Activated T-helper 1 cell treated with Interleukin-2 at 50 U/mL for 16 hours (primary cell): ENCODE data around the gene FAM20A.

Experiments
- DNase-seq: peaks from one replicate; pipeline ENCODE4 v3.0.0-alpha.2; 2020; ENCODE audit warnings: low read depth

FAM20A gene

GRCh38 chr17:68600931-68601564 lies at the start of gene FAM20A:
FAM20A (minus strand) TSS chr17:68601367; CDS start chr17:68600666, 701 bp downstream.
- DNase-seq = no peak

- no peak for DNase-seq
Measured at GRCh38 chr17:68649324-68649723, 48.2 kb upstream of the FAM20A start.

DNA sequence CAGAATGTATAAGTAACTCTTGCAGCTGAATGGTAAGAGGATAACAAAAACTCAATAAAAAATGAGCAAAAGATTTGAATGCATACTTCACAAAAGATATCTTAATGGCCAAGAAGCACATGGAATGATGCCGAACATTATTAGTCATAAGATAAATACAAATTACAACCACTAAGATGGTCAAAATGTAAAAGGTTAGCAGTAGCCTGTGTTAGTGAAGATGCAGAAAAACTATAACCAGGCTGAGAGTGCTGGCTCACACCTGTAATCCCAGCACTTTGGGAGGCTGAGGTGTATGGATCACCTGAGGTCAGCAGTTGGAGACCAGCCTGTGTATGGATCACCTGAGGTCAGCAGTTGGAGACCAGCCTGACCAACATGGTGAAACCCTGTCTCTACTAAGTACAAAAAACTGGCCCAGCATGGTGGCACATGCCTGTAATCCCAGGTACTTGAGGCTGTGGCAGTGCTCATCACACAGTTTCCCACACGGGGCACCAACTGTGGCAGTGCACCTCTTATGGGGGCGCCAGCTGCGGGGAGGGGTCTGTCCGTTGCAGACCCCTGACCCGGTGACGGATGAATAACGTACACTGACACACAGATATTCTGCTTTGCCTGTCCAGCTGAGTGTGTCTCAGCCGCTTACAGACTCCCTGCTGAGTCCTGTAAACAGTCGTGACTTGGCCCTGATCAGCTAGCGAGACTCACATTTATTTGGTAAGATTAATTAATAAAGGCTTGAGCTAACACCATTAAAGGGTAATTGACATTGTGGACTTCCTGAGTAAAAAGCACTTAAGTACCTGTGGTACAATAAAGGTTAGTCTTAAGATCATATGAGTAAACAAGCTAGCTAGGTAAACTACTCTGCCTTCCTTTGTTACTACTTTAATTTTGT lies 45.7 kb upstream of the FAM20A start:
- DNase-seq = no peak

GRCh38 chr17:68642118-68642412 lies 40.9 kb upstream of the FAM20A start:
- DNase-seq = no peak

- DNase-seq = no peak
Measured at GRCh38 chr17:68641276-68642117, 40.3 kb upstream of the FAM20A start.

- no peak for DNase-seq
Measured at GRCh38 chr17:68640242-68640989, 39.2 kb upstream of the FAM20A start.

DNA sequence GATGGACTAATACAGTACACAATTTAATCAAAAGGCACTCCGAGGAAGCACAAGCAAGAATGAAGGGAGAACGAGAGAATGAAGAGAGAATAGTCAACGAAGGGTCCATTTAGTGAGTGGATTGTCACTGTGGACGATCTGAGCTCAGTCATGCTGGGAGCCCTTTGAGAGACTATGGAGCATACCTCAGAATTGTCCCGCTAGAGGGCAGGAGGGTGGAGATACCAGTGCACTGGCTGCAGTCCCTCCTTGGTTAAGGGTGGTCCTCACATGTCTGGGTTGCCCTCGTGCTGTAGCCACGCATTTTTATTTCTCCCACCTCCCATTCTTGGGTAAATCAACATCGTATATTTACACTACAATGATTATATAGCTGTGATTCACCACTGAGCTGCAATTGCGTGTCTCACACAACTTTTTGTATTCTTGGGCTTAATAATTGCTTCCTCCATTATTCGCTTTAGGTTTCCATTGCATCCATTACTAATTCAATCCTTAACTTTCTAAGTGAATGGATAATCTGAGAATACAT lies 33.2 kb upstream of the FAM20A start:
- DNase-seq = no peak

DNA sequence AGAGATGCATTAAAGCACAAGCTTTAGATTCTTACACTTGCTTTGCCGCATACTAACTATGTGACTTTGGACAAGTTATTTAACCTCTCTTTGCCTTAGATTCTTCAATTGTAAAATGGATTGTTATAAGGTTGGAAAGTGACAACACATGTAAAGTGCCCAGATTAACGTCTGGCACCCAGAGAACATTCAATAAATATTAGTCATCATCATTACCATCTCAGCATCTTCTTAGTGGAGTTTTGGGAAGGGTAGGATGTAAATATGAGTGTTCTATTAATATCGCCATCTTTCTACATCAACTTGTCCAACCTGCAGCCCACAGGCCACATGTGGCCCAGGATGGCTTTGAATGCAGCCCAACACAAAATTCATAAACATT lies 27.4 kb upstream of the FAM20A start:
- DNase-seq = no peak

DNA sequence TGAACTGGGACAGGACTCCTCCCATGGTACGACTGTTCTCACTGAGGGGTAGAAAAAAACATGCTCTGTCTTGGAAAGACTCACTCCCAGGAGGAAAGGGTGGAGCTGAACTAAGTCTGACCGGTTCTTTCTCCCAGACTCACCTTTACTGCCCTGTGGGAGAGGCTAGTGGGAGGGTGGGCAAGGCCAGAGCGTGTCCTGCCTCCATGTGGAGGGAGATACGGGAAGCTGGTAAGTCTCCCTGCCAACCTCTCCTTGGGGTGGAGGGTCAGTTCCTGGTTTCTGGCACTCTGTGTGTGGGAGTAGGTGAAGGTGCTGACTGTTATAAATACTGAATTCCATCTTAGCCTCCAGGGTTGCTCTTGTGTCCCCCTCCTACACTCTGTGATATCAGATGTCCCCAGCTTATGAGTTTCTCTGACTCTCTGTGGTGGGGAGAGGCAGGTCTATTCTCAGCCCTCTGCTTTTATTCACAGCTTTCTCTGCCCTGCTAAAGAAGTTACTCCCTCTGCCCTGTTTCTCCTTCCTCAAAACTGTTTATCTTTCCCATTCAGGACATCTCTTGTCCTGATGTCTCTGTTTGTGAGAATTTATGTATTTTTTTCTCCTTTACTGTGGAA lies 26.9 kb upstream of the FAM20A start:
- no peak for DNase-seq

GRCh38 chr17:68624381-68624780 lies 23.2 kb upstream of the FAM20A start:
- DNase-seq = no peak

DNA sequence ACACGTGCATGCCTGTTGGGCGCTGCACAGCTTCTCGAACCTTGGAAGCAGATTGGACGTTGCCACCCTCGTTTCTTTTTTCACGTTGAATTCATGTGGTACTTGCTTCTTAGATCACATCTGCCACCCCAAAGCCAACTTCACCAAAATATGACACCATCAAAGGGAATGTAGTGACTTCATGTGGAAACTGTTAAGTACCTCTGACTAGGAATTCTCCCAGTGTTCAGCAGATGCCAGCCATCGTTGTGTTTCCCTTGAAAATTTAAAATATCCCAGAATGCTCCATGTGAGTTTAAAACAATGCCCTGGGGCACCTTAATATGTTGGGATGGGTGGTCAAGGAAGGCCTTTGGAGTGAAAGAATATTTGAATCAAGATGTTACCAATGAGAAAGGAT lies 22.6 kb upstream of the FAM20A start:
- DNase-seq = no peak

GRCh38 chr17:68622423-68622822 lies 21.3 kb upstream of the FAM20A start:
- no peak for DNase-seq

DNA sequence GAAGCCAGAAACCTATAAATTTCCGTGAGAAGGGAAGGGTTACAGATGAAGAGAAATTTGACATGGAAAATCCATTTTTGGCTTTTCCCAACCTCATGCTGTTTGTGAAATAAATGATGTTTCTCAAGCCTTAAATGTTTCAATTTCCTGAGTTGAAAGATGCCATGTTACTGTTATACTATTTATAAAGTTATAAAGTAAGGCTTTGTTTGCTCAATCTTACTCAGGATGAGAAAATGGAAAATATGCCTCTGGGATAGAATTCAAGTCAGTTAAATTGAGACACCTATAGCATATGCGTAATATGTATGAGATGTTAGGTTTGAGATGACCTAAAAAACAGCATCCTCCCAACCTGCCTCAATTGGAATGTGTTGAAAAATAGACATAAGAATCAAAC lies 19.9 kb upstream of the FAM20A start:
- no peak for DNase-seq

- no peak for DNase-seq
Measured at GRCh38 chr17:68616334-68616733, 15.2 kb upstream of the FAM20A start.

GRCh38 chr17:68614718-68615117 lies 13.6 kb upstream of the FAM20A start:
- DNase-seq = no peak

GRCh38 chr17:68613739-68614298 lies 12.7 kb upstream of the FAM20A start:
- no peak for DNase-seq

DNA sequence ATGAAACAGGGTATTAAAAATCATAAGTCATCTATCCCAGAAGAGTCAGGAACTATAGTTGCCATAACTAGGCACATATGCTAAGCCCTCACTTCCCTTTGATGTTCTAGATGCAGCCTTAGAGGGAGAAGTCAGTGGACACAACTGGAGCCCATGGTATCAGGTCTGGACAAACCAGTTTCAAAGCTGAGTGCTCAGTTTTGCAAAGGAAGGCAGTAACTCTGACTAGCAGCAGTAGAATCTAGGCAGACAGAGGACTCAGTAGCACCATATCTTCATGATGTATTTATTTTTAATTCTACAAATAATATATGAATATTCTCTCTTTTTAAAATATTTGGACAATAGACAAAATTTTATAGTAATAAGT lies 11.7 kb upstream of the FAM20A start:
- no peak for DNase-seq

DNA sequence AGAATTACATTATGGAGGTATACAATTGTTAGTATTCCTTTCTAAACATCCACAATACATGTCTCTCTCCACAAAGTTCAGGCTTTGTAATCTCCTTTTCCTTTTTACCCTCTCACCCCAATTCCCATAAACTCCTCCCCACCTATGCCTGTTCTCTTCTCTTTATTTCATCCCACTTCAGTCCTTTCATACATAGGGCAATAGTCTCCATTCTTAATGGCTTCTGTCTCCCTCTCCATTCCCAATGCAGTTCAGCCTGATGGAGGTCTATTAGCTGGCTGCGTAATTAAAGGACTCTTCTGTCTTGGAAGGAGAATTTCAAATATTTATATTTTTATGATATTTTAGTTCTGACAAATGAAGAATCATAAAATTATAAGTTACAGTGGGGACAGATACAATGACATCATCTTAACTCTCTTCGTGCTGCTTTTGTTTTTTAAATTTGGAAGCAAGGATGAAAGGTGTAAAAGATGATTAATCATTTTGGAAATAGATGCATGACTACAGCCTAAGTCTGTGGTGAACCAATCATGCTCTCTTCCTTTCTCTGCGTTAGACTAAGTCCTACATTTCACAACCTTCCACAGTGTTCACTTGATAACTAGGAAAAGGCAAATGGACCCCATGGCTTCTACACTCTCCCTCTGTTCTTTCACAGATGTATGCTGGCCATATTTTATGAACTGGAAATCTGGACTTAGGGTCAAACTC lies 11.2 kb upstream of the FAM20A start:
- DNase-seq = no peak

DNA sequence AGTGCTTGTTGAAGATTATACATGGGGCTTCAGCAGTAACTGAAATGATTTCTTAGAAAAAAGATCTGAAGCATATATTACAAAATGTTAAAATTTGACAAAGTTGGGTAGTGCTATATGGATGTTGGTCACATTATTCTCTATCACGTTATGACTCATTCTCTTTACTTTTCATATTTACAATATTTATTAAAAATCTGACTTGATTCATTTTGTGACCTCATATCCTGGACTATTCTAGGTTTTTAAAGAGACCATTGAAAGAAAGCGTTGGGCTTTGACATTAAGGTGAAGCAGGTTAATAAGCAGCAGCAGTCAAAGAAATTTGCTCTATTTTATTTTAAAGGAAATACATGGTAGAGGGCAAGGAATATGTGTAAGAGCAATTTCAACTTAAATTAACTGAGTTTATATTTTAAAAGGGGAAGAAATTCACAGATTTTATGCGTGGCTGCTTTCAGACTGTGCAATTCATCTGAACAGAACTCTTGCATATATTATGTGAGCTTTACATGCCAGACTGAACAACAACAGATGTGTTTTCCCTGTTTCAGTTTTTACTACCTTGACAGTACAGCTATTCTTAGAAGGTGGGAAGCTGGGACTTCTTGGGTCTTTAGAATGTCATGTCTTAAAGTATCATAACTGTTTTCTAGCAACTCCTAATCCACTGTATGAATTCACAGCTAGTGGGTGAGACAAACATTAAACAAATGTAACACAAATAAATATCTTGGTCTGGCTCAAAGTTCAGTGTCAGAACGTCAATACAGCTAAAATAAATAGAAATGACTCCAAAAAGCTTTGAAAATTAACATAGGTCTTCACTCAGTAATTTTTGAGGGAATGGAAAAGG lies 10.4 kb upstream of the FAM20A start:
- no peak for DNase-seq

DNA sequence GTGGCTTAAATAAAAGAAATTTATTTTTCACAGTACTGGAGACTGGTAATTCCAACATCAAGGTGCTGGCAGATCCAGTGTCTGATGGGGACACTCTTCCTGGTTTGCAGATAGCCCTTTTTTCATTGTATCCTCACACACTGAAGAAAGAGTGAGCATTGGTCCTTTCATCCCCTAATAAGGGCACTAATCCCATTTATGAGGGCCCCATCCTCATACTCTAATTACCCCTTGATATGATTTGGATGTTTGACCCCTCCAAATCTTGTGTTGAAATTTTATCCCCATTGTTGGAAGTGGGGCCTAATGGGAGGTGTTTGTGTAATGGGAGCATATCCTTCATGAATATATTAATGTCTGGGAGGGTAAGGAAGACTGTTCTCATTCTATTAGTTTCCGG lies 9.4 kb upstream of the FAM20A start:
- no peak for DNase-seq
